Esophagus (tissue), 2 donors: Measurements from ENCODE around the gene INTS1. TPM values are rescaled to one million over a fixed set of nuclear protein-coding genes. Genes with fewer than 3 reads are reported as not detected.
A peak's percentile ranks its signal among the peaks of the same experiment; 100 is the strongest.

ENCODE experiments used
- H3K27ac ChIP-seq, 2 donors: one replicate each; pipeline ENCODE4 v1.5.1; 2013; ENCODE audit warnings: low read depth in 2 of 2, mild to moderate bottlenecking in 2 of 2, inconsistent platforms in 1 of 2, low read length in 1 of 2, moderate library complexity in 1 of 2
- H3K27me3 ChIP-seq, 2 donors: one replicate each; pipeline ENCODE4 v1.6.1; 2013; ENCODE audit warnings: low read length in 2 of 2, control low read depth in 1 of 2, mild to moderate bottlenecking in 1 of 2; ENCODE audit not compliant: insufficient read depth in 2 of 2, control insufficient read depth in 1 of 2
- H3K36me3 ChIP-seq, 2 donors: one replicate each; pipeline ENCODE4 v1.6.1; 2013; ENCODE audit warnings: low read length in 1 of 2; ENCODE audit not compliant: control insufficient read depth in 2 of 2, insufficient read depth in 2 of 2
- H3K4me1 ChIP-seq, 2 donors: one replicate each; pipeline ENCODE4 v1.6.1; 2013; ENCODE audit warnings: low read length in 1 of 2; ENCODE audit not compliant: control insufficient read depth in 2 of 2, insufficient read depth in 2 of 2
- H3K4me3 ChIP-seq, 2 donors: one replicate each; pipeline ENCODE4 v1.5.1; 2013; ENCODE audit warnings: low read length in 2 of 2, mild to moderate bottlenecking in 2 of 2, low read depth in 1 of 2, moderate library complexity in 1 of 2
- H3K9me3 ChIP-seq, 2 donors: one replicate each; pipeline ENCODE4 v1.6.1; 2013; ENCODE audit warnings: mild to moderate bottlenecking in 2 of 2, low read depth in 1 of 2, low read length in 1 of 2, moderate library complexity in 1 of 2; ENCODE audit not compliant: control insufficient read depth in 2 of 2, insufficient read depth in 1 of 2
- WGBS, 2 donors: extraction: QIAGEN DNeasy Blood & Tissue Kit; methylation state at CpG; one replicate each; pipeline ENCODE4 v1.1.7; 2013; 5-methylcytosine and 5-hydroxymethylcytosine counted together
- polyA plus RNA-seq, 2 donors: library from polyadenylated mRNA; stranded (reverse); fragments of 200-250 nt; gene quantifications; one replicate each; pipeline ENCODE4 v1.2.3, GENCODE V29; 2013
- donor health status: healthy with polysubstance abuse.
- donor health status: Bipolar disorder and iron deficiency.

INTS1 gene
- polyA plus RNA-seq, 2 donors, result 36.6 to 42.2 TPM

DNA sequence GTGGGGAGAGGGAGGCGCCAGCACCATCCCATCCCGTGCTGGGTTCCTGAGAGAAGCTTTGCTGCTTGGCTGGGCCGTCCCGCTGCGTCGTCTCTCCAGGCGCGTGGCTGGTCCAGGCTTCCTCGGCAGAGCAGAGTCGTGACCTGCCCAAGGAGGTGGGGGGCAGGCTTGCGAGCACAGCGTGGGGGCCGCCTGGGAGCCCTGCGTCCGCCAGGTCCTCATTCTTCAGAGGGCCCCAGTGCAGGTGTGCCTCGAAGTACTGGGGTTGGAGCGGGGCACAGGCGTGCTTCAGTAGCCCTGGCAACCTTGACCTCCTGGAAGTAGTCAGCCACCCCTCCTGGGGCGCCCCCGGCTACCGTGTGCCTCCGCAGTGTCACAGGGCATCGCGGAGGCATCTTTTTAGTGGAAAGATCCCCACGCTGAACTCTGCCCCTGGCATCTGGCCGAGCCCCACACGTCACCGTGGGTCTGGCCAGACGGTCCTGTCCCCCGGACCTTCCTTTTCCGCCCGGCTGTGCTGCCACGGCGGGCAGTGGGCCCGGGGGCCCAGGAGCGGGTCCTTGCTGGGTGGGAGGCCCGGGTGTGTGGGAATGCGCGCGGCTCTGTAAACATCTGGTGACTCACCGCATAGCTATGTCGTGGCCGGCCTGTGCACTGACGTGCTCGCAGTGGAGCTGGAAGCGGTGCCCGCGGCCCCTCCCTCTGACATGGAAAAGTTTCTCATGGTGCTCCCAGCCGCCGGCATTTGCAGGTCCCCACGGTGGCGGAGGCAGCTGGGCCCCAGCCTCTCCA lies 32.8 kb upstream of the INTS1 start:
- Histone ChIP-seq H3K4me1 (peaks cover 15 to 41% of the 10 kb centered on the region in 2 donors), H3K9me3 (no peaks in the 10 kb centered on the region), H3K4me3 (peak overlapping the region; percentile 15 to 48), H3K27me3 (no peaks in the 10 kb centered on the region), H3K36me3 (peaks cover 0 to 35% of the 10 kb centered on the region in 2 donors), H3K27ac (peak overlapping the region; percentile 77 to 92)
- 17 to 20% methylated on average over 47 to 52 of the region's 52 CpGs for WGBS, 2 donors

DNA sequence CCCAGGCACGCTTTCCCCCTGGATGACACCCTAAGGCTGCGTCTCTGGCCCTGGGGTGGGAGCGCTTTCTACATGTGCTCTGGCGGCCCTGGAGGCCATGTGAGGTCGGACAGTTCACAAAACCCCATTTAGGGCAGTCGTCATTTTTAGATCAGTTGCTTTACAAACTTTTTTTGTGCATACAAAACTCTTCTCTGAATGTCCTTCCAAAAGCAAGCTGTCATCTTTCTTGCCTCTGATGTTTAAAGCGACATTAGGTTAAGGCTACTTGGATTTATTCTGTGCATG lies 32.2 kb upstream of the INTS1 start:
- Histone ChIP-seq H3K27ac (peak overlapping the region; percentile 77 to 92), H3K27me3 (no peaks in the 10 kb centered on the region), H3K9me3 (no peaks in the 10 kb centered on the region), H3K4me1 (peaks cover 16 to 47% of the 10 kb centered on the region in 2 donors), H3K36me3 (peaks cover 0 to 32% of the 10 kb centered on the region in 2 donors), H3K4me3 (no peak overlapping the region)
- 57 to 58% methylated on average over 7 of the region's 7 CpGs for whole genome bisulfite sequencing, 2 donors

GRCh38 chr7:1535701-1536454 lies 31.7 kb upstream of the INTS1 start:
- no peaks in the 10 kb centered on the region for H3K27me3 ChIP-seq
- H3K27ac ChIP-seq, result peak overlapping the region; percentile 77 to 92
- WGBS, 2 donors, result 84 to 87% methylated on average over 39 to 42 of the region's 42 CpGs
- peaks cover 0 to 27% of the 10 kb centered on the region in 2 donors for H3K36me3 ChIP-seq
- H3K4me1 ChIP-seq, result peaks cover 16 to 48% of the 10 kb centered on the region in 2 donors
- H3K4me3 ChIP-seq, result no peak overlapping the region
- no peaks in the 10 kb centered on the region for H3K9me3 ChIP-seq

DNA sequence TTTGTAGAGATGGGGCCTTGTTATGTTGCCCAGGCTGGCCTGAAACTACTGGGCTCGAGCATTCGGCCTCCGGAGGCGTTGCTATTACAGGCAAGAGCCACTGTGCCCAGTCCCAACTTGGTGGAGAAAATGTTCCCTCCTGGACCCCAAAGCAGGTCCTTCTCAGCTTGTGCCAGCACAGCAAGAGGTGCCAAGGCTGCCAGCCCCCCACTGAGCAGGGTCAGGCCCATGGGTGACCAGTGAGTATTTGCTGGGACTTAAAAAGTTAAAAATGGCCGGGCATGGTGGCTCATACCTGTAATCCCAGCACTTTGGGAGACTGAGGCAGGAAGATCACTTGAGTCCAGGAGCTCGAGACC lies 30.9 kb upstream of the INTS1 start:
- H3K36me3 ChIP-seq, result peaks cover 0 to 20% of the 10 kb centered on the region in 2 donors
- H3K4me3 ChIP-seq, result no peak overlapping the region
- no peaks in the 10 kb centered on the region for H3K27me3 ChIP-seq
- peaks cover 16 to 48% of the 10 kb centered on the region in 2 donors for H3K4me1 ChIP-seq
- no peak overlapping the region for H3K27ac ChIP-seq
- no peaks in the 10 kb centered on the region for H3K9me3 ChIP-seq
- WGBS, 2 donors, result 63% methylated on average over 6 of the region's 6 CpGs

DNA sequence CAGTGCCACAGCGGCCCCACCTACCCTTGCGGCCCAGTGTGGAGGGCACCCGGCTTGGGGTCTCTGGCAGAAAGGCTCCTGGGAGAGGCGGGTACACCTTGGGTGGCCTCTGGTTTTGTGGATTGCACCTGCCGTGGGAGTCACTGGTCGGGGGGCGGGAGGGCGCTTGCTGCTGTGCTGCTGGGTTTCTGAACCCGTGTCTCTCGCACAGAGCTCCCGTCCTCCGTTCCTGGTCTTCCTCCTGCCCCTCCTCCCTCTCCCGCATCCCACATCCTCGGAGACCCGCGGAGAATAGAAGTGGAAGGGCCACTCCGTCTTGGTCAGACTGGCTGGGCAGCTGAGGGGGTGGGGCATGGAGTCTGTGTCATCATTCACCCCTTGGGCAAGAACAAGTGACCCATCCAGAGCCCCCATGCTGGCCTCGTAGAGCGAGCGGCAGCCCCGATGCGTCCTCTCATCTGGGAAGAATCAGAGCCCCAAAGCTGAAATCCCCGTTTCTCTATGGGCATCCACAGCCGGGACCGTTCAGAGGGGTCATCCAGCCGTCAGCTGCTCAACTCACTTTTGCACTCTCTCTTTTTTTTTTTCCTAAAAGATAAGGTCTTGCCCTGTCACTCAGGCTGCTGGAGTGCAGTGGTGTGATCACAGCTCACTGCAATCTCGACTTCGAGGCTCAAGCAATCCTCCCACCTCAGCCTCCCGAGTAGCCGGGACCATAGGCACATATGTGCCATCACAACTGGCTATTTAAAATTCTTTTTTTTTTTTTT lies 30.3 kb upstream of the INTS1 start:
- Histone ChIP-seq H3K36me3 (peaks cover 0 to 15% of the 10 kb centered on the region in 2 donors), H3K27me3 (no peaks in the 10 kb centered on the region), H3K4me1 (peaks cover 16 to 48% of the 10 kb centered on the region in 2 donors), H3K27ac (peak overlapping the region; percentile 97 to 100), H3K4me3 (no peak overlapping the region), H3K9me3 (no peaks in the 10 kb centered on the region)
- WGBS, 2 donors, result 86 to 87% methylated on average over 30 of the region's 30 CpGs

- Histone ChIP-seq H3K36me3 (peaks cover 0 to 7% of the 10 kb centered on the region in 2 donors), H3K4me3 (peak overlapping the region in 1 of 2 donors; percentile 93), H3K27ac (peak overlapping the region; percentile 97 to 100), H3K27me3 (no peaks in the 10 kb centered on the region), H3K4me1 (peaks cover 16 to 42% of the 10 kb centered on the region in 2 donors), H3K9me3 (no peaks in the 10 kb centered on the region)
- 59 to 60% methylated on average over 24 of the region's 24 CpGs for WGBS, 2 donors
These were observed 29.5 kb upstream of the INTS1 start for GRCh38 chr7:1533547-1534329.

DNA sequence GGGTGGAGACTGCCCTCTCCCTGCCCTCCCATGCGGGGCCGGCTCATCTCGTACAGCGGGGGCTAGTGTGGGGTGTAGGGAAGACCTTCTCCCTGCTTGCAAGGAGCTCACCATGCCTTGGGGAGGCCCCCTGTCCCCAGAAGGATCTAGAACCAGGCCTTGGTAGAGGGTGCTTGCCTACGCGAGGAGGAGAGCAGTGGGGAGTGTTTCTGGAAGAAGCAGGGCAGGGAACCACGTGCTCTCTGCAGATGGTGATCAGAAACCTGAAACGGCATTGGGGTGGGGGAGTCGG lies 29.0 kb upstream of the INTS1 start:
- WGBS, 2 donors, result 20 to 32% methylated on average over 9 of the region's 9 CpGs
- peak overlapping the region; percentile 35 to 93 for H3K4me3 ChIP-seq

GRCh38 chr7:1532456-1533254 lies 28.5 kb upstream of the INTS1 start:
- Histone ChIP-seq H3K36me3 (peaks cover 0 to 6% of the 10 kb centered on the region in 2 donors), H3K9me3 (no peaks in the 10 kb centered on the region), H3K27me3 (no peaks in the 10 kb centered on the region), H3K4me3 (peak overlapping the region; percentile 79 to 93), H3K27ac (peak overlapping the region; percentile 97 to 100), H3K4me1 (peaks cover 16 to 39% of the 10 kb centered on the region in 2 donors)
- 3 to 4% methylated on average over 36 of the region's 36 CpGs for WGBS, 2 donors

More for the DNA sequence above, 29.0 kb upstream of the INTS1 start:
- H3K9me3 ChIP-seq, result no peaks in the 10 kb centered on the region
- peak overlapping the region; percentile 97 to 100 for H3K27ac ChIP-seq
- peaks cover 16 to 42% of the 10 kb centered on the region in 2 donors for H3K4me1 ChIP-seq
- H3K27me3 ChIP-seq, result no peaks in the 10 kb centered on the region
- H3K36me3 ChIP-seq, result peaks cover 0 to 6% of the 10 kb centered on the region in 2 donors
